Endothelial cell of umbilical vein (primary cell): ENCODE measurements around the gene TMF1. TPM values are rescaled to one million over a fixed set of nuclear protein-coding genes. Genes with fewer than 3 reads are reported as not detected.

ENCODE experiments used
- BruUV-seq: library from RNA; stranded (reverse); fragments of 400-500 nt; replicated peaks from 2 replicates; lab custom pipeline; 2021; lab: Mats Ljungman, UMichigan
- CTCF ChIA-PET: fragments of 300-600, 350-600 bp; sonication (Branson Sonifier 250); formaldehyde crosslinking; loops from one replicate; lab custom pipeline; 2021; ENCODE audit warnings: antibody characterized with exemption, inconsistent platforms; lab: Charles Lee
- POLR2A ChIA-PET: fragments of 300-600, 350-600 bp; sonication (Branson Sonifier 250); formaldehyde crosslinking; loops from one replicate; lab custom pipeline; 2021; ENCODE audit warnings: antibody characterized with exemption, inconsistent platforms; lab: Charles Lee
- DNase-seq: peaks from one replicate; pipeline ENCODE4 v3.0.0-alpha.2; 2011; ENCODE audit warnings: low read depth, low spot score
- FAIRE-seq: peaks from 2 replicates; lab custom pipeline; 2011; peaks lifted over from hg19 to GRCh38; lab: Jason Lieb, UNC
- H2AFZ ChIP-seq: 2 replicates; pipeline ENCODE4 v1.6.0; 2012; ENCODE audit warnings: low read depth, low read length, control low read depth, inconsistent platforms
- H3K27ac ChIP-seq: 2 replicates; pipeline ENCODE4 v1.5.1; 2011; ENCODE audit warnings: low read depth, mild to moderate bottlenecking, control low read depth, low read length, moderate library complexity; ENCODE audit not compliant: insufficient read depth
- H3K27me3 ChIP-seq, 2 experiments: 2 replicates each; pipeline versions ENCODE4 v1.6.0 to v1.6.1; 2011; ENCODE audit warnings: low read length in 2 of 2, mixed read lengths in 1 of 2; ENCODE audit not compliant: control insufficient read depth in 2 of 2, insufficient read depth in 2 of 2
- H3K36me3 ChIP-seq, 2 experiments: 2 replicates in 1 of 2; 3 replicates in 1 of 2; pipeline ENCODE4 v1.5.1; 2011; ENCODE audit warnings: low read length in 2 of 2, mild to moderate bottlenecking in 1 of 2, moderate library complexity in 1 of 2; ENCODE audit not compliant: control insufficient read depth in 2 of 2, insufficient read depth in 2 of 2; ENCODE audit errors: extremely low read depth in 1 of 2
- H3K4me1 ChIP-seq: 3 replicates; pipeline ENCODE4 v1.5.1; 2011; ENCODE audit warnings: mild to moderate bottlenecking, low read length; ENCODE audit not compliant: control insufficient read depth, insufficient read depth; ENCODE audit errors: extremely low read depth
- H3K4me2 ChIP-seq: 2 replicates; pipeline ENCODE4 v1.6.1; 2011; ENCODE audit warnings: low read length, control low read depth, mixed read lengths; ENCODE audit not compliant: insufficient read depth
- H3K4me3 ChIP-seq, 3 experiments: fragments of 200-600 bp in 1 of 3; sonication (generic), shearing (Covaris generic) in 1 of 3; replicated peaks in 1 of 3; 2 replicates each; pipeline ENCODE4 v1.5.1; 2011 to 2016; ENCODE audit warnings: control low read depth in 3 of 3, low read length in 3 of 3, mild to moderate bottlenecking in 2 of 3, inconsistent platforms in 1 of 3, low read depth in 1 of 3, moderate library complexity in 1 of 3; ENCODE audit not compliant: insufficient read depth in 1 of 3
- H3K79me2 ChIP-seq: 2 replicates; pipeline ENCODE4 v1.6.0; 2012; ENCODE audit warnings: low read length, inconsistent platforms; ENCODE audit not compliant: control insufficient read depth, insufficient read depth
- H3K9ac ChIP-seq: replicated peaks from 2 replicates; pipeline ENCODE3; 2011; ENCODE audit warnings: low read length, control low read depth; ENCODE audit not compliant: insufficient read depth; ENCODE audit errors: extremely low read depth
- H3K9me1 ChIP-seq: replicated peaks from 3 replicates; pipeline ENCODE4 v1.6.0; 2011; ENCODE audit warnings: mild to moderate bottlenecking, low read length; ENCODE audit not compliant: control insufficient read depth, insufficient read depth; ENCODE audit errors: extremely low read depth
- H3K9me3 ChIP-seq: replicated peaks from 2 replicates; pipeline ENCODE4 v1.5.1; 2012; ENCODE audit warnings: low read length, inconsistent platforms; ENCODE audit not compliant: control insufficient read depth, insufficient read depth
- H4K20me1 ChIP-seq: replicated peaks from 2 replicates; pipeline ENCODE3; 2011; ENCODE audit warnings: mild to moderate bottlenecking, low read length; ENCODE audit not compliant: control insufficient read depth, insufficient read depth; ENCODE audit errors: extremely low read depth
- EZH2 ChIP-seq: IDR thresholded peaks from 2 replicates; pipeline ENCODE4 v1.6.1; 2012; ENCODE audit warnings: borderline replicate concordance, low read depth, mild to moderate bottlenecking, moderate library complexity, low read length, inconsistent platforms; ENCODE audit not compliant: severe bottlenecking
- FOS ChIP-seq: IDR thresholded peaks from 2 replicates; pipeline ENCODE4 v1.6.1; 2011; ENCODE audit warnings: mild to moderate bottlenecking, low read length, moderate library complexity, borderline replicate concordance; ENCODE audit not compliant: insufficient read depth
- GATA2 ChIP-seq: IDR thresholded peaks from 2 replicates; pipeline ENCODE4 v1.7.0; 2011; ENCODE audit warnings: low read depth, mild to moderate bottlenecking, moderate library complexity, mixed read lengths, low read length; ENCODE audit not compliant: insufficient read length, insufficient read depth
- JUN ChIP-seq: IDR thresholded peaks from 2 replicates; pipeline ENCODE4 v1.6.1; 2011; ENCODE audit warnings: borderline replicate concordance, low read depth; ENCODE audit not compliant: insufficient read length, insufficient read depth
- MYC ChIP-seq: IDR thresholded peaks from one replicate; pipeline ENCODE4 v1.6.1; 2011; ENCODE audit warnings: mild to moderate bottlenecking, low read depth, low read length
- POLR2A ChIP-seq: IDR thresholded peaks from 2 replicates; pipeline ENCODE4 v1.6.1; 2012; ENCODE audit warnings: low read depth, mild to moderate bottlenecking, control low read depth, low read length
- POLR2AphosphoS5 ChIP-seq: IDR thresholded peaks from 2 replicates; pipeline ENCODE4 v1.6.1; 2012; ENCODE audit warnings: low read depth, mild to moderate bottlenecking, control low read depth, low read length, moderate library complexity; ENCODE audit not compliant: insufficient read depth
- dilution Hi-C: fragments of 300-500 bp; cut with MboI; formaldehyde crosslinking; loops from one replicate; pipeline ENCODE4 v1.15.0; 2019; ENCODE audit warnings: low sequenced_read_pairs; ENCODE audit not compliant: extremely low pct_ligation_motif_present
- intact Hi-C: fragments of 100-400 bp; cut with micrococcal nuclease; formaldehyde crosslinking; loops from one replicate; pipeline ENCODE4 v1.10.0; 2022
- polyA plus RNA-seq, 4 experiments: library from polyadenylated mRNA; depleted of rRNA in 3 of 4; stranded (reverse) in 3 of 4; unstranded in 1 of 4; fragments of >200 nt; gene quantifications; 2 replicates each; pipeline versions ENCODE4 v1.2.1 to v1.2.3, GENCODE V29; 2011 to 2012; ENCODE audit warnings: missing spikeins in 1 of 4
- total RNA-seq: library from RNA; stranded (reverse); gene quantifications from 2 replicates; pipeline ENCODE4 v1.2.3, GENCODE V29; 2021
- TF ChIP-seq, protein P1 (sequence below): IDR thresholded peaks from 2 replicates; pipeline ENCODE4 v1.6.1; 2011; ENCODE audit not compliant: insufficient read depth, insufficient read length
- TF ChIP-seq, protein P2 (sequence below), 2 donors: IDR thresholded peaks; 1 replicate in 1 of 2; 2 replicates in 1 of 2; pipeline ENCODE4 v1.5.1; 2011; ENCODE audit warnings: low read length in 2 of 2, mild to moderate bottlenecking in 2 of 2, moderate library complexity in 2 of 2, control low read depth in 1 of 2, inconsistent platforms in 1 of 2, low read depth in 1 of 2; ENCODE audit not compliant: insufficient read depth in 1 of 2; ENCODE audit errors: extremely low read depth in 1 of 2

The TMF1 gene
- total and polyA plus RNA-seq, 2 donors (not counting 3 experiments of a cell fraction or from before 2014, with no cell fraction given) = 3.7 to 32.7 TPM

DNA sequence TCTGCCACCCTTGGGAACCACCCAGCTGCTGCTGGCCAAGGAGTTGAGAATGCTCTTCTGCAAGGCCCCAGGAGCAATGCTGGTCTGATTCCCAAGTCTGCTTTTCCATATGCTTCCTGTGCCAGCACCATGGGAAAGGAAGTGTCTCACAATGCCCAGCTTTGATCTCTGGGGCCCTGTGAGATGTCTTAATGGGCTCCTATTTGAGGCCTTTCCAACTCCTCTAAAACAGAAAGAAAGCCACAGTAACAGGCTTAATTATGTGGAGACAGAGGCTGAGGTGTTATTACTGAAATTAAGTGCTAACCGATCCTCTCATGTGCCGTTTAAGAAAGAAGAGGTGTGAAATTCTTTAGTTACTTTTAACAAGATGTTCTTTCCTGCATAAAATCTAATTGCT lies 43.2 kb downstream of the TMF1 start:
- no peak overlapping the region for H3K4me3 ChIP-seq
- H4K20me1 ChIP-seq = no peaks in the 10 kb centered on the region
- ChIA-PET POLR2A (interaction anchor here (1.2 kb wide), 1 partner anchor 24 kb away, joined by 5 read pairs; no protein-coding TSS in a partner anchor), CTCF (interaction anchor here (1.0 kb wide), 1 partner anchor 12 kb away, joined by 6 read pairs; no protein-coding TSS in a partner anchor)
- no peaks in the 10 kb centered on the region for H3K27me3 ChIP-seq
- H3K27ac ChIP-seq = peak overlapping the region; percentile 85
- no peaks in the 10 kb centered on the region for H3K9me3 ChIP-seq
- H3K9me1 ChIP-seq = no peaks in the 10 kb centered on the region
- H3K36me3 ChIP-seq = peaks cover 14 to 21% of the 10 kb centered on the region in 2 experiments
- no TSS peak for BruUV-seq
- intact Hi-C loops (no loop called here), dilution Hi-C loops (no loop called here)
- peaks cover 40% of the 10 kb centered on the region for H3K4me1 ChIP-seq
- DNase-seq (peak; percentile 93), FAIRE-seq (peak; percentile 94)
- peak overlapping the region; percentile 32 for H3K4me2 ChIP-seq
- no peak overlapping the region for H2AFZ ChIP-seq
- H3K9ac ChIP-seq = peak overlapping the region; percentile 69
- H3K79me2 ChIP-seq = peaks cover 10% of the 10 kb centered on the region
- peak; percentile 18 for TF ChIP-seq FOS
- TF ChIP-seq JUN = peak; percentile 34
- peak; percentile 20 for TF ChIP-seq POLR2AphosphoS5
- TF ChIP-seq, protein P1, sequence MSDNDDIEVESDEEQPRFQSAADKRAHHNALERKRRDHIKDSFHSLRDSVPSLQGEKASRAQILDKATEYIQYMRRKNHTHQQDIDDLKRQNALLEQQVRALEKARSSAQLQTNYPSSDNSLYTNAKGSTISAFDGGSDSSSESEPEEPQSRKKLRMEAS = peak; percentile 27
- no peak for TF ChIP-seq GATA2

GRCh38 chr3:69005791-69006482 lies 46.2 kb downstream of the TMF1 start:
- BruUV-seq = no TSS peak

More at GRCh38 chr3:69005791-69006482, 46.2 kb downstream of the TMF1 start:
- Histone ChIP-seq H3K36me3 (peaks cover 24 to 29% of the 10 kb centered on the region in 2 experiments), H2AFZ (no peak overlapping the region), H3K4me3 (no peak overlapping the region), H4K20me1 (no peaks in the 10 kb centered on the region), H3K9ac (no peak overlapping the region), H3K79me2 (peaks cover 5% of the 10 kb centered on the region), H3K27ac (no peak overlapping the region), H3K4me2 (no peak overlapping the region), H3K27me3 (no peaks in the 10 kb centered on the region), H3K9me3 (no peaks in the 10 kb centered on the region), H3K4me1 (peaks cover 23% of the 10 kb centered on the region), H3K9me1 (no peaks in the 10 kb centered on the region)
- dilution Hi-C loops (no loop called here), intact Hi-C loops (no loop called here)
- POLR2A ChIA-PET = no interaction called here
- CTCF ChIA-PET = no interaction called here
- FAIRE-seq = no peak
- TF ChIP-seq FOS (no peak), POLR2A (no peak), JUN (no peak), EZH2 (no peak), POLR2AphosphoS5 (no peak), GATA2 (no peak), MYC (no peak)
- TF ChIP-seq, protein P1 = no peak
- TF ChIP-seq, protein P2, sequence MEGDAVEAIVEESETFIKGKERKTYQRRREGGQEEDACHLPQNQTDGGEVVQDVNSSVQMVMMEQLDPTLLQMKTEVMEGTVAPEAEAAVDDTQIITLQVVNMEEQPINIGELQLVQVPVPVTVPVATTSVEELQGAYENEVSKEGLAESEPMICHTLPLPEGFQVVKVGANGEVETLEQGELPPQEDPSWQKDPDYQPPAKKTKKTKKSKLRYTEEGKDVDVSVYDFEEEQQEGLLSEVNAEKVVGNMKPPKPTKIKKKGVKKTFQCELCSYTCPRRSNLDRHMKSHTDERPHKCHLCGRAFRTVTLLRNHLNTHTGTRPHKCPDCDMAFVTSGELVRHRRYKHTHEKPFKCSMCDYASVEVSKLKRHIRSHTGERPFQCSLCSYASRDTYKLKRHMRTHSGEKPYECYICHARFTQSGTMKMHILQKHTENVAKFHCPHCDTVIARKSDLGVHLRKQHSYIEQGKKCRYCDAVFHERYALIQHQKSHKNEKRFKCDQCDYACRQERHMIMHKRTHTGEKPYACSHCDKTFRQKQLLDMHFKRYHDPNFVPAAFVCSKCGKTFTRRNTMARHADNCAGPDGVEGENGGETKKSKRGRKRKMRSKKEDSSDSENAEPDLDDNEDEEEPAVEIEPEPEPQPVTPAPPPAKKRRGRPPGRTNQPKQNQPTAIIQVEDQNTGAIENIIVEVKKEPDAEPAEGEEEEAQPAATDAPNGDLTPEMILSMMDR (IDR thresholded peaks at IDR 0.05; ENCODE audit: extremely low read depth in 1 of 2, insufficient read depth in 1 of 2, low read depth in 1 of 2, low read length in 2 of 2) = no peak
- no peak for DNase-seq
